MG63 (cell line): Measurements from ENCODE around the gene FAM131B. TPM values are rescaled to one million over a fixed set of nuclear protein-coding genes. Genes with fewer than 3 reads are reported as not detected.
A peak's percentile ranks its signal among the peaks of the same experiment; 100 is the strongest.

Source experiments
- DNase-seq: peaks from one replicate; pipeline ENCODE4 v3.0.0-alpha.2; 2020
- H3K27me3 ChIP-seq: fragments of 250-450 bp; sonication (Bioruptor Pico); 2 replicates; pipeline ENCODE4 v1.5.1; 2020; ENCODE audit warnings: mild to moderate bottlenecking, moderate library complexity
- H3K36me3 ChIP-seq: fragments of 250-450 bp; sonication (Bioruptor Pico); 2 replicates; pipeline ENCODE4 v1.5.1; 2020; ENCODE audit warnings: mild to moderate bottlenecking, moderate library complexity
- H3K4me3 ChIP-seq: fragments of 250-450 bp; sonication (Bioruptor Pico); 2 replicates; pipeline ENCODE4 v1.5.1; 2020; ENCODE audit warnings: mild to moderate bottlenecking, moderate library complexity
- H3K9me3 ChIP-seq: fragments of 250-450 bp; sonication (Bioruptor Pico); 2 replicates; pipeline ENCODE4 v1.5.1; 2020; ENCODE audit warnings: mild to moderate bottlenecking, moderate library complexity
- total RNA-seq: library from RNA; depleted of rRNA; stranded (reverse); fragments of >200 nt; shearing (Covaris generic); gene quantifications from 2 replicates; pipeline ENCODE4 v1.2.3, GENCODE V29; 2014; ENCODE audit warnings: low replicate concordance

Gene FAM131B
- total RNA-seq, 1 experiment from 2014 or later, result 0.63 TPM

GRCh38 chr7:143354376-143354775, 8.1 kb downstream of the FAM131B start:
- no peak overlapping the region for H3K4me3 ChIP-seq
- no peaks in the 10 kb centered on the region for H3K36me3 ChIP-seq
- no peaks in the 10 kb centered on the region for H3K27me3 ChIP-seq
- no peak for DNase-seq
- H3K9me3 ChIP-seq, result no peaks in the 10 kb centered on the region

DNA sequence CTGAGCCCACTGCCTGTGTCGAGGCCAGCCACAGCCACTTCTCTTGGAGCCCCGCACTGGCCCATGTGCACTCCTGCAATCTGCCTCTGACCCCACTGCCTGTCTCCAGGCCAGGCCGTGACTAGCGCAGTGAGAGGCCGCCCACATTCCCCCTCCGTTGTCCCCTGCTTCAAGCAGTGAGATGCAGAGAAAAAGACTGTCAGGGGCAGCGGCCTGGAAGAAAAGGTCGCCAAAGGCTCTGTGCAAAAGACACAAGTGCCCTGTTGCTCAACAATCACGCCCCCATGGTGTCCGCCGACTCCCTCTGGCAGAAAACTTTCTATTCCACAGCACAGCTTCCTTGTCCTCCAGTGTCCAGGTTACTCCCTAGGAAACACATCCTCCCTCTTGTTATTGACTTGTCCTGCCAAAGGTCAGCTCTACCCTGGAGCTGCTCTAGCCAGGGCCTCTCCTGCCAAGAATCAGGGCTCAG, 9.9 kb downstream of the FAM131B start:
- H3K27me3 ChIP-seq, result no peaks in the 10 kb centered on the region
- H3K4me3 ChIP-seq, result no peak overlapping the region
- DNase-seq, result no peak
- no peaks in the 10 kb centered on the region for H3K9me3 ChIP-seq
- H3K36me3 ChIP-seq, result no peaks in the 10 kb centered on the region

GRCh38 chr7:143351574-143351973, 10.9 kb downstream of the FAM131B start:
- no peaks in the 10 kb centered on the region for H3K36me3 ChIP-seq
- no peak overlapping the region for H3K4me3 ChIP-seq
- no peaks in the 10 kb centered on the region for H3K27me3 ChIP-seq
- DNase-seq, result no peak
- no peaks in the 10 kb centered on the region for H3K9me3 ChIP-seq

GRCh38 chr7:143351060-143351459, 11.5 kb downstream of the FAM131B start:
- DNase-seq, result no peak
- H3K27me3 ChIP-seq, result no peaks in the 10 kb centered on the region
- H3K4me3 ChIP-seq, result no peak overlapping the region
- H3K9me3 ChIP-seq, result no peaks in the 10 kb centered on the region
- no peaks in the 10 kb centered on the region for H3K36me3 ChIP-seq

DNA sequence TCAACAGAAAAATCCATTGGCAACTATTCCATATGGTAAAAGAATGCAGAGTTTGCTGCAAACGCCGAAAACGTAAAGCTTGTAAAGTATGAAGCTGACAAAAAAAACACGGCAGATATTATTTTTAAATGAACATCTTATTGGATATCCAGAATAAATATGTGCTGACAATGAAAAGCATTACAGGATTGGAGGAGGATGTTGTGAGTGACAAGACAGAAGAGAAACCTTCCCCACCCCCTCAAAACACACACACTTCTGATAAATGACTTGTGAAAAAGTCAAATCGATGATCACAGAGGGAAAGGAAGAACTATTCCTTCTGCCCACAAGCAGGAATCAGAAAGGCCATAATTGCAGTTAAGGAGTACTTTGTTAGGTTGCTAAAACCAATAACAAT, 14.6 kb downstream of the FAM131B start:
- H3K36me3 ChIP-seq, result no peaks in the 10 kb centered on the region
- H3K9me3 ChIP-seq, result no peaks in the 10 kb centered on the region
- no peak for DNase-seq
- no peak overlapping the region for H3K4me3 ChIP-seq
- no peaks in the 10 kb centered on the region for H3K27me3 ChIP-seq

DNA sequence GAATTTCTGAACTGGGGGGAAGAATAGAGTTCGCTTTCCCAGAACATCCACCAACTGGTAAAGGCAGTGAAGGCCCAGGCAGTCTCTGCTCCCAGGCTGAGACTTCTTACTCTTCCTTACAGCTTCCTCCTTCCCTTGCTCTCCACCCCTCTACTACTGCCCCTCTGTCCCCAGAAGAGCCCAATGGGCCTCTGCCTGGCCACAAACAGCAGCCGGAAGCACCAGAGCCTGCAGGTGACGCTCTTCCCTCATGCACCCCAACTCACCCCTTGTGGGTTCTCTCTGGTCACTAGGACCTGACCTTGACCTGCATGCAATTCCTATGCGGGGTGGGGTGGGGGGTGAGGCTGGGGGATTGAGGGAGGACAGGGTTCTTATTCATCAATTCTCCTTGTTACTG, 16.5 kb downstream of the FAM131B start:
- Histone ChIP-seq H3K4me3 (no peak overlapping the region), H3K9me3 (no peaks in the 10 kb centered on the region), H3K36me3 (no peaks in the 10 kb centered on the region), H3K27me3 (no peaks in the 10 kb centered on the region)
- DNase-seq, result no peak

DNA sequence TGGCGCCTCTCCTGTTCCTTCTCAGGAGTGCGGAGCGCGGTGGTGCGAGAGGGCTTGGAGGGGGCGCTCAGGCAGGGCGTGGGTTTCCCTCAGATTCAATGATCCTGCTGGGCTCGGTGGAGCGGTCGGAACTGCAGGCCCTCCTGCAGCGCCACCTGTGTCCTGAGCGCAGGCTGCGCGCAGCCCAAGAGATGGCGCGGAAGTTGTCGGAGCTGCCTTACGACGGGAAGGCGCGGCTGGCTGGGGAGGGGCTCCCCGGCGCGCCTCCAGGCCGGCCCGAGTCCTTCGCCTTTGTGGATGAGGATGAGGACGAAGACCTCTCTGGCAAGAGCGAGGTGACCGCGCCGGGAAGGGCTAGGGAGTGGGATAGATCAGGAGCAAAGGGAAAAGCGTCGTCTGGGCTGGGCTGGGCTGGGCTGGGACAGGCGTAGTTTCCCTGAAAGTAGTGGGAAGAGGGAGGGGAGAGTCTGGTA, 17.0 kb downstream of the FAM131B start:
- Histone ChIP-seq H3K4me3 (no peak overlapping the region), H3K36me3 (no peaks in the 10 kb centered on the region), H3K9me3 (no peaks in the 10 kb centered on the region), H3K27me3 (no peaks in the 10 kb centered on the region)
- no peak for DNase-seq

GRCh38 chr7:143343596-143343995, 18.9 kb downstream of the FAM131B start:
- Histone ChIP-seq H3K9me3 (no peaks in the 10 kb centered on the region), H3K36me3 (no peaks in the 10 kb centered on the region), H3K27me3 (no peaks in the 10 kb centered on the region), H3K4me3 (no peak overlapping the region)
- DNase-seq, result no peak

- no peak for DNase-seq
- no peaks in the 10 kb centered on the region for H3K36me3 ChIP-seq
- H3K27me3 ChIP-seq, result no peaks in the 10 kb centered on the region
- H3K9me3 ChIP-seq, result no peaks in the 10 kb centered on the region
- H3K4me3 ChIP-seq, result no peak overlapping the region
Measured at GRCh38 chr7:143341842-143342241, 20.7 kb downstream of the FAM131B start.

- Histone ChIP-seq H3K4me3 (no peak overlapping the region), H3K36me3 (no peaks in the 10 kb centered on the region), H3K9me3 (no peaks in the 10 kb centered on the region), H3K27me3 (no peaks in the 10 kb centered on the region)
- no peak for DNase-seq
Measured at GRCh38 chr7:143337216-143337615, 25.3 kb downstream of the FAM131B start.

DNA sequence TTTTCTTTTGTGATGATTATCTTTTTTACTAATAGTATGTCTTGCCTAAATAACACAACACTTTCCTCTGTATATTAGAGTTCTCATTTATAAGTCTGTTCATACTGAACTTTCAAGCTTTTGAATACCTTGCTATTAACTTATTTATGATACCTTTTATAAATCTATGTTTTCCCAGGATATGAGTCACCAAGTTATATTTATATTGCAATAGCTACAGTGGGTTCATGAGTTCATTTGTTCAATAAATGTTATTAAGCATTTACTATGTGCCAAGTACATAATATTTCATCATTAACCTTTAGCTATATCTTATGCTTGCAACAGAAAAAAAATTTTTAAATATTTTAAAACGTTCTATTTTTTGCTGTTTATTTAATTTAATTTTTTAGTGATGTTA, 28.3 kb downstream of the FAM131B start:
- DNase-seq, result no peak
- H3K4me3 ChIP-seq, result no peak overlapping the region
- H3K36me3 ChIP-seq, result no peaks in the 10 kb centered on the region
- no peaks in the 10 kb centered on the region for H3K27me3 ChIP-seq
- no peaks in the 10 kb centered on the region for H3K9me3 ChIP-seq

DNA sequence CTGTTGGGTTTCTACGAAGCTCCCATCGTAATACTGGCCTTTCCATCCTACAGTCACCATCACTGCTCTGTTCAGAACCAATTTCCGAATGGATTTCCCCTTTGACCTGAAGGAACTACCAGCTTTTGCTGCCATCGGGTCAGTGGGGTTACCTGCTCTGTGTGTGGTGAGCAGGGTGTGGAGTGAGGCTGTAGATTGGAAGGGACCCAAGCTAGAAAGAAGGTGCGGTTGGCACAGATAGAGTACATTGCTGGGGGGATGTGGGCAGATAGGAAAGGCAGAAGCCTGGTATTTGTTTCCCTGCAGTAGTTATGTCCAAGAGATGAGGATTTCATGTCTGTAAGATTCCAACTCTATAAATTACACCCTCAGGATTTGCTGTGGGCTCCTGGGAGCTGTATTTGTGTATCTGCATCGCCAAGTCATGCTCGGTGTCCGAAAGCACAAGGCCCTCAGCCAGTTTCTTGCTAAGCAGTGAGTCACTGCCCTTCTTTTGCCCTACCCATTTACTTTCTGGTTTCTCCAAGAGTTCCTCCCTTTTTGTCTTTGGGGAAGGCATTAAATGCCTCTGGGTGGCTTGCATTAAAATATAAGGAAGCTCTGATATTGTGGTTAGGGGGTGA, 31.2 kb downstream of the FAM131B start:
- H3K9me3 ChIP-seq, result no peaks in the 10 kb centered on the region
- H3K27me3 ChIP-seq, result no peaks in the 10 kb centered on the region
- no peak overlapping the region for H3K4me3 ChIP-seq
- H3K36me3 ChIP-seq, result no peaks in the 10 kb centered on the region
- peak; percentile 86 for DNase-seq

- Histone ChIP-seq H3K4me3 (no peak overlapping the region), H3K9me3 (no peaks in the 10 kb centered on the region), H3K36me3 (no peaks in the 10 kb centered on the region), H3K27me3 (no peaks in the 10 kb centered on the region)
- DNase-seq, result no peak
Measured at GRCh38 chr7:143329471-143330170, 32.9 kb downstream of the FAM131B start.

DNA sequence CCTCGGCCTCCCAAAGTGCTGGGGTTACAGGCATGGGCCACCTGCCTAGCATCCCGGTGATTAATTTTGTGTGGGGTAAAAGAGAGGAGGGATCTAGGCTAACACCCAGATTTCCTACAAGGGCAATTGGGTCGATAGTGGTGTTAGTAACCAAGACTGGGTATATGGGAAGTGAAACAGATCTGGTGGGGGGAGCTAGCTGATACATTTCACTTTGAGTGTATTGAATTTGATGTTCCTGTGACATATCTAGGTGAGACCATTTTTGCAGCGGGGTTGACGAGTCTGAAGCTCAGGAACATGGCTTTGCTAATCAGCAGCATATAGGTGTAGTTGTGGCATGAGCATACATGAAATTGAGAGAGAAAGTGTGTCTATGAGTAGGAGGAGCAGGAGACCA, 34.6 kb downstream of the FAM131B start:
- no peak for DNase-seq
- H3K27me3 ChIP-seq, result no peaks in the 10 kb centered on the region
- no peak overlapping the region for H3K4me3 ChIP-seq
- no peaks in the 10 kb centered on the region for H3K36me3 ChIP-seq
- H3K9me3 ChIP-seq, result no peaks in the 10 kb centered on the region

DNA sequence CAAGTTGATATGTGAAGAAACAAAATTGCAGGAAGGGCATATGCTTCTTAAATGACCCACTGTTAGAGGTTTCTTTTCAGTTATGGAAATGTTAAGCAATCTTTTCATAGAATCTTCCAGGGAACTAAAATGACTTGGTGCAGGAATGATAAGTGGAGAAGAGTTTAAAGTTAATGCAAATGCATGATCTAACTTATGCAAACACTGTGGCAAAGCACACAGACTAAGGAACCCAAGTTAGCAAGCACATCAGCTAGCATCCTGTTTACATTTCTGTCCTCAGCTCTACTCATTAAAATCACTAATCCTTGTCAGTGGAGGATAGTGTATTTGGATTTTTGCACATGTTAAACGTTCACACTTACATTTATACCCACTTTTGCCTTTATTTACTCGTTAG, 37.3 kb downstream of the FAM131B start:
- Histone ChIP-seq H3K27me3 (no peaks in the 10 kb centered on the region), H3K9me3 (no peaks in the 10 kb centered on the region), H3K4me3 (no peak overlapping the region), H3K36me3 (no peaks in the 10 kb centered on the region)
- DNase-seq, result no peak

DNA sequence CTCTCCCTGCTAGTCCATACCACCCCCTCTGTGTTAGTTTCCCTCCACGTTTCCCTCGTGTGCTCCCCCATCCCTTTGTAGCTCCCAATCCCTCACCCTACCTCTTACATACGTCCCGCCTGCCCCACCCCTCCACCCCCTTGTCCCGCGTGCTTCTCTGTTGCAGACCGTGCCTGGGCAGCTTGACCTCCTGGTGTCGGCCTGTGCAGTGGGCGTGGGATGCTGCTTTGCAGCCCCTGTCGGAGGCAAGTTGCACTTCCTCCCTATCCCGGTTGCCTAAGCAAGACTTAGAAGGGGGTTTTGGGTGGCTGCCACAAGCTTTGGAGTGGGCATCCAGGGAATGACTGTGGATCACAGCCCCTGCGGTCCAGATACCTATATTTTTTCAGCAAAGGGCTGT, 38.9 kb downstream of the FAM131B start:
- no peaks in the 10 kb centered on the region for H3K27me3 ChIP-seq
- H3K9me3 ChIP-seq, result no peaks in the 10 kb centered on the region
- no peak overlapping the region for H3K4me3 ChIP-seq
- no peaks in the 10 kb centered on the region for H3K36me3 ChIP-seq
- DNase-seq, result no peak

- no peaks in the 10 kb centered on the region for H3K36me3 ChIP-seq
- DNase-seq, result no peak
- H3K4me3 ChIP-seq, result no peak overlapping the region
- no peaks in the 10 kb centered on the region for H3K27me3 ChIP-seq
- H3K9me3 ChIP-seq, result no peaks in the 10 kb centered on the region
Measured at GRCh38 chr7:143322760-143323633, 39.5 kb downstream of the FAM131B start.
